ENCODE measurements around the gene RECK.
"Not testable (repeated sequence)": the region's sequence is repeated elsewhere in the genome, so short reads cannot be mapped to it uniquely, and the experiment has no call there.

RECK gene

DNA sequence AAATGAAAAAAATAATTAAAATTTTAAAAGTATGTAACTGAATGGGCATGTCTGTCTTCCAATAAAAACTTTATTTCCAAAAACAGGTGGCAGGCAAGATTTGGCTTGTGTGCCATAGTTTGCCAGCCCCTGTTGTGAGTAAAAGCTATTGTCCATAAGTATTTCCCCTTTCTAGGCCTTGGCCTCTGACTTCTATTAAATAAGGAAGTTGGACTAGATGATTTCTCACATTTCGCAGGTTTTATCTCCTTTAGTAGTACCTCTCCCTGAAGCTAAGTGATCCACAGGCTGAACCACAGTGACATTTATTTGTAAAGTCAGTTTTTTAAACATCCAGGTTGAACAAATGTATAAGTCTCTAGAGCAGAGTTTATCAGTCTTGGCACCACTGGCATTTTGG lies 41.3 kb downstream of the RECK start:
- Histone ChIP-seq H3K9me3 (ENCODE audit: low read length) (no peaks in the 10 kb centered on the region), H3K9ac (ENCODE audit: low read length) (no peak overlapping the region), H3K36me3 (ENCODE audit: insufficient read depth, low read length) (no peaks in the 10 kb centered on the region), H3K4me3 (ENCODE audit: low read depth in 1 of 2, low read length in 2 of 2) (no peak overlapping the region), H3K27me3 (ENCODE audit: control insufficient read depth in 1 of 2, insufficient read depth in 2 of 2, low read length in 2 of 2) (no peaks in the 10 kb centered on the region), H3K4me1 (ENCODE audit: insufficient read depth, low read length) (peaks cover 19% of the 10 kb centered on the region), H3K27ac (ENCODE audit: low read depth, low read length) (no peak overlapping the region)

DNA sequence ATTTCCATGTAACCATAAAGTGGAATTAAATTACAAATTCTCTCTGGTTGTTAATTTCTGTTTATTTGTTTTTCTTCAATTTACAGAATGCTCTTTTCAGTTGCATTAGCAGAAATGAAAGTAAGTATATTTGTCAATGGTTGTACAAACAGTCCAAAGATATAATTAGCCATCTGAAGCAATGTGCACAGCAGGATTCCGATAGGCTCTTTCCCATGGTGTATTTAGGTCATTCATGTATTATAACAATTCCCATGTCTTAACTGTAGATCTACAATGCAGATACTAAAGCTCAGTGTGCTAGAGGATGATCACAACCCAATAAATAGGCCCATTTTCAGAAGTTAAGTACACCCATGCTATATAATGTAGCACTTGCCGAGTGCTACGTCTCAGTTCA lies 43.8 kb downstream of the RECK start:
- Histone ChIP-seq H3K9me3 (ENCODE audit: low read length) (no peaks in the 10 kb centered on the region), H3K27me3 (ENCODE audit: control insufficient read depth in 1 of 2, insufficient read depth in 2 of 2, low read length in 2 of 2) (no peaks in the 10 kb centered on the region), H3K27ac (ENCODE audit: low read depth, low read length) (no peak overlapping the region), H3K36me3 (ENCODE audit: insufficient read depth, low read length) (no peaks in the 10 kb centered on the region), H3K4me3 (ENCODE audit: low read depth in 1 of 2, low read length in 2 of 2) (no peak overlapping the region), H3K4me1 (ENCODE audit: insufficient read depth, low read length) (no peaks in the 10 kb centered on the region), H3K9ac (ENCODE audit: low read length) (no peak overlapping the region)

DNA sequence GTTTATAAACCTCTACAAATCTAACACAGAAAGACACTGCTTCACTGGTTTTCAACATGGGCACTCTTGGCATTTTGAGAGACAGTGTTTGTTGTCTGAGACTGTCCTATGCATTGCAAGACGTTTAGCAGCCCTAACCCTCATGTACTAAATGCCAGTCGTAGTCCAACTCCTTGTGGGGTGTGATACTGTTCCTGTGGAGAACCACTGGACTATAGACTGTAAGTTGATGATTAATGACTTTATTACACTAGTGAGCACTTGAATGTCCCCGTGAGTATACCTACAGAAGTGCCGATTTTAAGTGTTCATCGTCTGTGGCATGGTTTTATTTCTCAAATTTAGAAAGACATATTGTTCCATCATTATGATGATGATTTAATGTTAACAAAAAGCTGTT lies 46.2 kb downstream of the RECK start:
- Histone ChIP-seq H3K27me3 (ENCODE audit: control insufficient read depth in 1 of 2, insufficient read depth in 2 of 2, low read length in 2 of 2) (no peaks in the 10 kb centered on the region), H3K36me3 (ENCODE audit: insufficient read depth, low read length) (no peaks in the 10 kb centered on the region), H3K4me1 (ENCODE audit: insufficient read depth, low read length) (no peaks in the 10 kb centered on the region), H3K9ac (ENCODE audit: low read length) (no peak overlapping the region), H3K9me3 (ENCODE audit: low read length) (no peaks in the 10 kb centered on the region), H3K4me3 (ENCODE audit: low read depth in 1 of 2, low read length in 2 of 2) (no peak overlapping the region), H3K27ac (ENCODE audit: low read depth, low read length) (no peak overlapping the region)

DNA sequence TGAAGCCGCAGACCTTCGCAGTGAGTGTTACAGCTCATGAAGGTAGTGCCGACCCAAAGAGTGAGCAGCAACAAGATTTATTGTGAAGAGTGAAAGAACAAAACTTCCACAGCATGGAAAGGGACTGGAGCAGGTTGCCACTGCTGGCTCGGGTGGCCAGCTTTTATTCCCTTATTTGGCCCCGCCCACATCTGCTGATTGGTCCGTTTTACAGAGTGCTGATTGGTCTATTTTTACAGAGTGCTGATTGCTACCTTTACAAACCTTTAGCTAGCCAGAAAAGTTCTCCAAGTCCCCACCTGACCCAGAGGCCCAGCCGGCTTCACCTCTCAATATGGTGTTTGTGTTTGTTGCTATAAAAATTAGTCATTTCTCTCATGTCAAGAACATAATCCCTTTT lies 49.7 kb downstream of the RECK start:
- Histone ChIP-seq H3K27me3 (ENCODE audit: control insufficient read depth in 1 of 2, insufficient read depth in 2 of 2, low read length in 2 of 2) (no peaks in the 10 kb centered on the region), H3K9ac (ENCODE audit: low read length) (no peak overlapping the region), H3K4me3 (ENCODE audit: low read depth in 1 of 2, low read length in 2 of 2) (no peak overlapping the region), H3K36me3 (ENCODE audit: insufficient read depth, low read length) (no peaks in the 10 kb centered on the region), H3K9me3 (ENCODE audit: low read length) (no peaks in the 10 kb centered on the region), H3K27ac (ENCODE audit: low read depth, low read length) (no peak overlapping the region), H3K4me1 (ENCODE audit: insufficient read depth, low read length) (no peaks in the 10 kb centered on the region)

DNA sequence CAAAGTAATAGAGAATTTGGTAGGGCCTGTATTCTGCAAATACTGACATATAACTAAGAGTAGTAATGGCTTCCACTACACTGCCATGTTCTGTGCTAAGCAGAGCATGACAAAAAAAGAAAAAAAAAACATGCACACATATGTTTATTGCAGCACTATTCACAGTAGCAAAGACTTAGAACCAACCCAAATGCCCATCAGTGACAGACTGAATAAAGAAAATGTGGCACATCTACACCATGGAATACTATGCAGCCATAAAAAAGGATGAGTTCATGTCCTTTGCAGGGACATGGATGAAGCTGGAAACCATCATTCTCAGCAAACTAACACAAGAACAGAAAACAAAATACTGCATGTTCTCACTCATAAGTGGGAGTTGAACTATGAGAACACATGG lies 50.3 kb downstream of the RECK start:
- H3K4me1 ChIP-seq (ENCODE audit: insufficient read depth, low read length); H3K4me3 ChIP-seq (ENCODE audit: low read depth in 1 of 2, low read length in 2 of 2); H3K36me3 ChIP-seq (ENCODE audit: insufficient read depth, low read length); H3K27ac ChIP-seq (ENCODE audit: low read depth, low read length); H3K9me3 ChIP-seq (ENCODE audit: low read length); H3K9ac ChIP-seq (ENCODE audit: low read length); H3K27me3 ChIP-seq (ENCODE audit: control insufficient read depth in 1 of 2, insufficient read depth in 2 of 2, low read length in 2 of 2): not testable (repeated sequence)

DNA sequence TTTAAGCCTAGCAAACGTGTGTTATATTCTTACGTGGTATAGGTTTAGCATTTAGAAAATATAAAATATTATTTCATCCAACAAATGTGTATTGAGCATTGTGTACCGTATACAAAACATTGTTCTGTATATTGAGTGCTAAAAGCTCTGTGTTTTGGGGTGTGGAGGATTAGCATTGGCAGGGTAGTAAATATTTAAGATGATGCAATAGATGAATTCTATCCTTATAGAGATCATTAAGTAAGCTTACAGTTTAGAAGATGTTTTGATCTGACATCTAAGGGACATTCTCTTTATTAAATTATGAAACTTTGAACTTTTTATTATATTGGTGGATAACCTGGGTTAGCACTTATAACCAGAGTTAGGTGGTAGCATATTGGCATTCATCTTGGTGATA lies 51.3 kb downstream of the RECK start:
- Histone ChIP-seq H3K9ac (ENCODE audit: low read length) (no peak overlapping the region), H3K27me3 (ENCODE audit: control insufficient read depth in 1 of 2, insufficient read depth in 2 of 2, low read length in 2 of 2) (no peaks in the 10 kb centered on the region), H3K36me3 (ENCODE audit: insufficient read depth, low read length) (no peaks in the 10 kb centered on the region), H3K9me3 (ENCODE audit: low read length) (no peaks in the 10 kb centered on the region), H3K4me1 (ENCODE audit: insufficient read depth, low read length) (no peaks in the 10 kb centered on the region), H3K27ac (ENCODE audit: low read depth, low read length) (no peak overlapping the region), H3K4me3 (ENCODE audit: low read depth in 1 of 2, low read length in 2 of 2) (no peak overlapping the region)

DNA sequence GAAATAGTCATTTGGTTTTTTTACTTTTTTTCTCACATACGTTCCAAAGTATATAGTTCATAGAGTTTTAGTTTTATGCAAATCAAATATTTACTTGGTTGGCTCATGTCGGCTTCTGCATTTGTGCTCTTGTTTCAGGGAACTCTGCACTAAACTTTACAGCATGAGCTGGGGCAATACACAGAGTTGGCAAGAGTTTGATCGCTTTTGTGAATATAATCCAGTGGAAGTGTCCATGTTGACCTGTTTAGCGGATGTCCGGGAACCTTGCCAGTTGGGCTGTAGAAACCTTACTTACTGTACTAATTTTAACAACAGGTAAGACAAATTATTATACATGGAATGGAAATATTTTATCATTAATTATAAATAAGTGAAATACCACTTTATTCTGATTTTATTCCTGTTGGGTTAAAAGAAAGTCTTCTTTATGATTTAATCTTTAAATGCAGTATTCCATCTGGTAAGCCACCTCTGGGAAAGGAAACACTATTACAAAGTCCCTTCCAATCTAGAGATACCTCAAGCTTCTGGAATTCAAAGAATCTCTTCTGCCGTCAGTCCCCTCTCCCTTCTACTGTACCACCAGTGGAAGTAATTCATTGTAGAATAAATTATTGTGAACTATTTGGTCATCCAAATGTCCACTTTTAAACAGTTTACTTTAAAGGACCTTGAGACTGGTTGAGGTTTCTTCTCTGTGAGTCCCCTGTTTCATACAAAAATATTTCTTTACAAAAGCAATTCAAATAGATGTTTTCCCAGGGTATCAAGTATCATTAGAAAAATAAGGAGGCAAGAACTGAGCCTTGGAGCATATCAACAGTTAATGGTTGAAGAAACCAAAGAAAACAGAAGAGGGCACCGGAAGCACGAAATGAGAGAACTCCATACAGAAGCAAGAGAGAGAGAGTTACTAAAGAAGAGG lies 54.6 kb downstream of the RECK start:
- no peak overlapping the region for H3K27ac ChIP-seq (ENCODE audit: low read depth, low read length)

DNA sequence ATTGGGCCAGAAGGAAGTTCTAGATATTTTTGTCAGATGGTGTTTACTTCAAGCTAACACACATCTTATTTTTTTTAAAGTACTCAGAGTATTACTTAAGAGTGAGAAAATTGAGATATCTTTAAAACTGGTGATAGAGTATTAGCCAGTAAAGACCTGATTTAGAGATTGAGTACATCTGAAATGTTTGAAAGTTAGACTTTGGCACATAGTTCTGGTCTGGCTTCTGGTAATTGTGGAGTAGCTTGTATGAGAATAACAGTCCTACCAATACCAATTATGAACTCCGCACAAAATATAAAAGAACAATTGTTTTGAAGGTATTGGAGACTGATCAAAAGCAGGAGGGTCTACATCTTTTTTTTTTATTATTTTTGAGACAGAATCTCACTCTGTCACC lies 55.3 kb downstream of the RECK start:
- Histone ChIP-seq H3K27me3 (ENCODE audit: control insufficient read depth in 1 of 2, insufficient read depth in 2 of 2, low read length in 2 of 2) (no peaks in the 10 kb centered on the region), H3K9ac (ENCODE audit: low read length) (no peak overlapping the region), H3K4me1 (ENCODE audit: insufficient read depth, low read length) (no peaks in the 10 kb centered on the region), H3K4me3 (ENCODE audit: low read depth in 1 of 2, low read length in 2 of 2) (no peak overlapping the region), H3K27ac (ENCODE audit: low read depth, low read length) (no peak overlapping the region), H3K9me3 (ENCODE audit: low read length) (no peaks in the 10 kb centered on the region), H3K36me3 (ENCODE audit: insufficient read depth, low read length) (no peaks in the 10 kb centered on the region)

More for the DNA sequence above, 54.6 kb downstream of the RECK start:
- H3K9me3 ChIP-seq (ENCODE audit: low read length): no peaks in the 10 kb centered on the region
- H3K9ac ChIP-seq (ENCODE audit: low read length): no peak overlapping the region
- no peak overlapping the region for H3K4me3 ChIP-seq (ENCODE audit: low read depth in 1 of 2, low read length in 2 of 2)
- no peaks in the 10 kb centered on the region for H3K36me3 ChIP-seq (ENCODE audit: insufficient read depth, low read length)
- H3K4me1 ChIP-seq (ENCODE audit: insufficient read depth, low read length): no peaks in the 10 kb centered on the region
- no peaks in the 10 kb centered on the region for H3K27me3 ChIP-seq (ENCODE audit: control insufficient read depth in 1 of 2, insufficient read depth in 2 of 2, low read length in 2 of 2)

DNA sequence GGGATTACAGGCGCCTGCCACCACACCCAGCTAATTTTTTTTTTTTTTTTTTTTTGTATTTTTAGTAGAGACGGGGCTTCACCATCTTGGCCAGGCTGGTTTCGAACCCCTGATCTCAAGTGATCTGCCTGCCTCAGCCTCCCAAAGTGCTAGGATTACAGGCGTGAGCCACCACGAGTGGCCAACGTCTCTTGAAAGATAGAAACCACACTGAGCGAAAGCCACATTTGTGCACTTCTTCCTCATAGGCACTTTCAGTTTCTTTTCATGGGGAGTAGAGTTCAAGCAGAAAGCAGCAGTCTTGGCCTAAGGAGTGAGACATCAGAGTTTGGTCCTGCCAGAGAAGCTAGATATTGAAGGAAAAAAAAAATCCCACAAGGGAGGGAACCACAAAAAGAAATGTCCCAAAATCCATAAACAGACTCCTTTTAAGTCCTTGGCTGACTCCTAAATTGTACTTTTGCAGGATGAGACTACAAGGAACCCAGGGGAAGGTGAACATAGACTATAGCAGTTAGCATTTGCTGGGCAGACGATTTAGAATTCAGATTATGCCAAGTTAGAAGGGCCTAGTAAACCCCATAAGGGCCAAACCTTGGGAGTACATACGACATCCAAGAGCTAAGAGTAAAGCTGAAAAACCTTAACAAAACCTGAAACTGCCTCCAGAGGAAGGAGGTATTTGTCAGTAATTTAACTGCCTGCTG lies 55.9 kb downstream of the RECK start:
- Histone ChIP-seq H3K27ac (ENCODE audit: low read depth, low read length) (no peak overlapping the region), H3K36me3 (ENCODE audit: insufficient read depth, low read length) (no peaks in the 10 kb centered on the region), H3K27me3 (ENCODE audit: control insufficient read depth in 1 of 2, insufficient read depth in 2 of 2, low read length in 2 of 2) (no peaks in the 10 kb centered on the region), H3K9ac (ENCODE audit: low read length) (no peak overlapping the region), H3K4me3 (ENCODE audit: low read depth in 1 of 2, low read length in 2 of 2) (no peak overlapping the region), H3K9me3 (ENCODE audit: low read length) (no peaks in the 10 kb centered on the region), H3K4me1 (ENCODE audit: insufficient read depth, low read length) (no peaks in the 10 kb centered on the region)

DNA sequence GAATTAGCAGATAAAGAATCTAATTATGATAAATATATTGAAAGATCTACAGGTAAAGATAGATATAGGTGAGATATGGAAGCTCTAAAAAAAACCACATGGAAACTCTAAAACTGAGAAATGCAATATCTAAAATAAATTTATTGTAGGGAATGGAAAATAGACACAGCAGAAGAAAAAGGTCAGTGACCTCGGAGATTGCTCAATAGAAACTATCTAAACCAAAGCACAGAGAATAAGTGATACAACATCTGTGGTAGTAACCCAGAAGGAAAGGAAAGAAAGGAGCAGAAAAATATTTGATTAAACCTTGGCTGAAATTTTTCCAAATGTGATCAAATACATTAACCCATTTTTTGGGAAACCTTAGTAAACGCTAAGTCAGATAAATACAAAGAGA lies 56.7 kb downstream of the RECK start:
- H3K4me1 ChIP-seq (ENCODE audit: insufficient read depth, low read length): no peaks in the 10 kb centered on the region
- no peaks in the 10 kb centered on the region for H3K9me3 ChIP-seq (ENCODE audit: low read length)
- H3K27ac ChIP-seq (ENCODE audit: low read depth, low read length): no peak overlapping the region
- no peak overlapping the region for H3K9ac ChIP-seq (ENCODE audit: low read length)
- no peaks in the 10 kb centered on the region for H3K36me3 ChIP-seq (ENCODE audit: insufficient read depth, low read length)
- no peaks in the 10 kb centered on the region for H3K27me3 ChIP-seq (ENCODE audit: control insufficient read depth in 1 of 2, insufficient read depth in 2 of 2, low read length in 2 of 2)
- no peak overlapping the region for H3K4me3 ChIP-seq (ENCODE audit: low read depth in 1 of 2, low read length in 2 of 2)

DNA sequence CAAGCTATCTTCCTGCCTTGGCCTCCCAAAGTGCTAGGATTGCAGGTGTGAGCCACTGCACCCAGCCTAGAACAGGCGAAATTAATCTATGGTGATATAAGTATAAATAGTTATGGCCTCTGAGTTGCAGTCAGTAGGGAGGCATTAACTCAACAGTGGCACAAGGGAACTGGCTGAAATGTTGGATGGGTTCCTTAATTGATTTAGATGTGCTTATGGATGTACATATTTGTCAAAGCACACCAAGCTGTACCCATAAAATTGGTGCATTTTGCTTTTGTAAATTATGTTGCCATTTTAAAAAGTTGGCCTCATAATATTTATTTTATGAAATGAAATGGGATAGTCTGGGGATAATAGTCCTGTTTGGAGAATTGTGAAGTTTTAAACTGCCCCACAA lies 63.0 kb downstream of the RECK start:
- Histone ChIP-seq H3K36me3 (ENCODE audit: insufficient read depth, low read length) (no peaks in the 10 kb centered on the region), H3K4me3 (ENCODE audit: low read depth in 1 of 2, low read length in 2 of 2) (no peak overlapping the region), H3K27me3 (ENCODE audit: control insufficient read depth in 1 of 2, insufficient read depth in 2 of 2, low read length in 2 of 2) (no peaks in the 10 kb centered on the region), H3K27ac (ENCODE audit: low read depth, low read length) (no peak overlapping the region), H3K4me1 (ENCODE audit: insufficient read depth, low read length) (peaks cover 6% of the 10 kb centered on the region), H3K9me3 (ENCODE audit: low read length) (no peaks in the 10 kb centered on the region), H3K9ac (ENCODE audit: low read length) (no peak overlapping the region)

DNA sequence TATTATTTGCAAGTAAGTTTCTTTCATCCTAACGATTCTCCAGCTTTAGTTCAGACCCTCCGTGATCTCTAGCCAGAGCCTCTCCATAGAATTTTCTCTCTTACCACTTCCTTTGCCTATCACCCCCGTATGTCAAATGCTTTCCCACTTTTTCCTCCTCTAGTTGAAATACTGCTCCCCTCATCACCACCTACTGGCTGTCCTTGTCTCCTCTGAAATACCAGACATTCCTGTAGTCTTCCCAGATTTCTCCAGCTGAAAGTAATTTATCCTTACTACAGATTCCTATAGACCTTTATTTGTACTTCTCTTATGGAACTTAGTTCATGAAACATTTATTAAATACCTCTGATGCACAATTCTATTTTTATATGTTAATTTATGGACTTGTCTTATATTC lies 63.8 kb downstream of the RECK start:
- Histone ChIP-seq H3K27ac (ENCODE audit: low read depth, low read length) (no peak overlapping the region), H3K4me3 (ENCODE audit: low read depth in 1 of 2, low read length in 2 of 2) (no peak overlapping the region), H3K4me1 (ENCODE audit: insufficient read depth, low read length) (peaks cover 6% of the 10 kb centered on the region), H3K9ac (ENCODE audit: low read length) (no peak overlapping the region), H3K9me3 (ENCODE audit: low read length) (no peaks in the 10 kb centered on the region), H3K27me3 (ENCODE audit: control insufficient read depth in 1 of 2, insufficient read depth in 2 of 2, low read length in 2 of 2) (no peaks in the 10 kb centered on the region), H3K36me3 (ENCODE audit: insufficient read depth, low read length) (peaks cover 4% of the 10 kb centered on the region)

Data from muscle layer of colon (tissue), 2 donors.